ENCODE data around the gene GGCT.

DNA sequence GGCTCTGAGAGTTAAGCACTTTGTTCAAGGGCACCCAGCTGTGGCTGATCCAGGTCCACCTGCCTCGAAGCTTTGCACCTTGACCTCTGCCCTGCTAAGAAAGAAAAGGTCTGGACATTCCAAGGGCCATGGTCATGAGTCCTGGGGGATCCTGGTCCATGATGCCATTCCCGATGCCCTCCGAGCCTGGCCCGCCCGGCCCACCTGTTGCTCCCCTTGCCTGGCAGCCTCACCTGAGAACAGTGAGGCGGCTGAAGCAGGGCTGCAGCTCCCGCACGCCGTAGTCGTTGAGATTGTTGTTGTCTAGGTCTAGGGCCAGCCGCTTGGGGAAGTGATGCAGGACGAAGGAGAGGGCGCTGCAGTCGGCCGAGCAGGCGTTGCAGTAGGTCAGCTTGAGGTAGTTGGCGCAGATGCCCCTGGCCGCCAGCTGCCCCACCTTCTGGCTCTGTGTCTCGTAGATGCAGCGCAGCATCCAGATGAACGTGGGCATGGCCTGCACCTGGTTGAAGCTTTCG is 53.6 kb downstream of the GGCT start:
- TF ChIP-seq ARNTL (CRISPR knock-in tag; IDR thresholded peaks at IDR 0.05; ENCODE audit: borderline replicate concordance, low read depth) (no peak), RARB (CRISPR knock-in tag; IDR thresholded peaks at IDR 0.05) (no peak), ZFP30 (CRISPR knock-in tag; IDR thresholded peaks at IDR 0.05) (no peak), SNAI2 (CRISPR knock-in tag; IDR thresholded peaks at IDR 0.05) (no peak), OSR1 (CRISPR knock-in tag; IDR thresholded peaks at IDR 0.05) (no peak), ZFP3 (CRISPR knock-in tag; IDR thresholded peaks at IDR 0.05) (no peak)
- TF ChIP-seq, protein P1, sequence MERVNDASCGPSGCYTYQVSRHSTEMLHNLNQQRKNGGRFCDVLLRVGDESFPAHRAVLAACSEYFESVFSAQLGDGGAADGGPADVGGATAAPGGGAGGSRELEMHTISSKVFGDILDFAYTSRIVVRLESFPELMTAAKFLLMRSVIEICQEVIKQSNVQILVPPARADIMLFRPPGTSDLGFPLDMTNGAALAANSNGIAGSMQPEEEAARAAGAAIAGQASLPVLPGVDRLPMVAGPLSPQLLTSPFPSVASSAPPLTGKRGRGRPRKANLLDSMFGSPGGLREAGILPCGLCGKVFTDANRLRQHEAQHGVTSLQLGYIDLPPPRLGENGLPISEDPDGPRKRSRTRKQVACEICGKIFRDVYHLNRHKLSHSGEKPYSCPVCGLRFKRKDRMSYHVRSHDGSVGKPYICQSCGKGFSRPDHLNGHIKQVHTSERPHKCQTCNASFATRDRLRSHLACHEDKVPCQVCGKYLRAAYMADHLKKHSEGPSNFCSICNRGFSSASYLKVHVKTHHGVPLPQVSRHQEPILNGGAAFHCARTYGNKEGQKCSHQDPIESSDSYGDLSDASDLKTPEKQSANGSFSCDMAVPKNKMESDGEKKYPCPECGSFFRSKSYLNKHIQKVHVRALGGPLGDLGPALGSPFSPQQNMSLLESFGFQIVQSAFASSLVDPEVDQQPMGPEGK (CRISPR knock-in tag; IDR thresholded peaks at IDR 0.05; ENCODE audit: borderline replicate concordance): no peak

Data from SK-N-SH treated with all-trans-retinoic acid at 6 μM for 48 hours (cell line).